Neural cell (in vitro differentiated cells): Measurements from ENCODE around the gene SLC6A7. TPM values are rescaled to one million over a fixed set of nuclear protein-coding genes. Genes with fewer than 3 reads are reported as not detected.
"Not testable (repeated sequence)": the region's sequence is repeated elsewhere in the genome, so short reads cannot be mapped to it uniquely, and the experiment has no call there.

Source experiments
- H2AFZ ChIP-seq: fragments of 200-600, 300-800 bp; sonication (generic), shearing (Covaris generic); 2 replicates; pipeline ENCODE4 v1.6.0; 2014; ENCODE audit warnings: low read depth, mild to moderate bottlenecking, antibody characterized with exemption, low read length, moderate library complexity
- H3F3A ChIP-seq: fragments of 200-600 bp; shearing (Covaris generic); 2 replicates; pipeline ENCODE4 v1.6.1; 2016; ENCODE audit warnings: mild to moderate bottlenecking, moderate library complexity, mixed read lengths, antibody characterized with exemption, low read length; ENCODE audit not compliant: insufficient read depth, poor library complexity, severe bottlenecking
- H3K27ac ChIP-seq: fragments of 200-600, 300-800 bp; sonication (generic), shearing (Covaris generic); 2 replicates; pipeline ENCODE4 v1.5.1; 2014; ENCODE audit warnings: mild to moderate bottlenecking, low read length, moderate library complexity
- H3K27me3 ChIP-seq: fragments of 300-800, 200-600 bp; sonication (generic), shearing (Covaris generic); 2 replicates; pipeline ENCODE4 v1.6.0; 2014; ENCODE audit warnings: mild to moderate bottlenecking, low read depth, low read length, moderate library complexity; ENCODE audit not compliant: insufficient read depth
- H3K36me3 ChIP-seq: fragments of 300-800, 200-600 bp; sonication (generic), shearing (Covaris generic); 2 replicates; pipeline ENCODE4 v1.5.1; 2014; ENCODE audit warnings: mild to moderate bottlenecking, antibody characterized with exemption, low read length, moderate library complexity; ENCODE audit not compliant: insufficient read depth
- H3K4me2 ChIP-seq: fragments of 300-800, 200-600 bp; sonication (generic), shearing (Covaris generic); 2 replicates; pipeline ENCODE4 v1.6.0; 2014; ENCODE audit warnings: mild to moderate bottlenecking, low read length
- H3K4me3 ChIP-seq: fragments of 300-800, 200-600 bp; sonication (generic), shearing (Covaris generic); 2 replicates; pipeline ENCODE4 v1.5.1; 2014; ENCODE audit warnings: mild to moderate bottlenecking, low read length, moderate library complexity
- H3K79me2 ChIP-seq: fragments of 200-600 bp; shearing (Covaris generic); replicated peaks from 2 replicates; pipeline ENCODE4 v1.6.0; 2014; ENCODE audit warnings: mild to moderate bottlenecking, low read length, moderate library complexity; ENCODE audit not compliant: insufficient read depth
- H3K9ac ChIP-seq: fragments of 300-800, 200-600 bp; sonication (generic), shearing (Covaris generic); 2 replicates; pipeline ENCODE4 v1.6.1; 2016; ENCODE audit warnings: mild to moderate bottlenecking, low read length, mixed read lengths
- H3K9me2 ChIP-seq: fragments of 200-600 bp; shearing (Covaris generic); 2 replicates; pipeline ENCODE4 v1.6.1; 2016; ENCODE audit warnings: mild to moderate bottlenecking, low read length, mixed read lengths; ENCODE audit not compliant: insufficient read depth
- H3K9me3 ChIP-seq: fragments of 200-600, 300-800 bp; sonication (generic), shearing (Covaris generic); 2 replicates; pipeline ENCODE4 v1.6.1; 2016; ENCODE audit warnings: mild to moderate bottlenecking, mixed run types, low read length, moderate library complexity, mixed read lengths
- H4K20me1 ChIP-seq: fragments of 200-600 bp; shearing (Covaris generic); 2 replicates; pipeline ENCODE4 v1.6.1; 2016; ENCODE audit warnings: mild to moderate bottlenecking, mixed run types; ENCODE audit not compliant: insufficient read depth
- CTCF ChIP-seq: fragments of 450-650 bp; IDR thresholded peaks from 2 replicates; pipeline ENCODE4 v1.5.1; 2014; ENCODE audit warnings: antibody characterized with exemption, mild to moderate bottlenecking, moderate library complexity; ENCODE audit not compliant: poor library complexity, severe bottlenecking
- EP300 ChIP-seq: fragments of 450-650 bp; conservative IDR thresholded peaks from 2 replicates; pipeline ENCODE4 v1.6.1; 2014; ENCODE audit warnings: antibody characterized with exemption, mild to moderate bottlenecking, moderate library complexity; ENCODE audit not compliant: poor library complexity, severe bottlenecking
- EZH2 ChIP-seq: fragments of 200-600, 300-800 bp; shearing (Covaris generic), sonication (generic); IDR thresholded peaks from 2 replicates; pipeline ENCODE4 v1.6.1; 2014; ENCODE audit warnings: antibody characterized with exemption, low read length, borderline replicate concordance, mild to moderate bottlenecking; ENCODE audit not compliant: insufficient read depth, poor library complexity, severe bottlenecking
- MXI1 ChIP-seq: fragments of 450-650 bp; conservative IDR thresholded peaks from 2 replicates; pipeline ENCODE4 v1.6.1; 2014; ENCODE audit warnings: antibody characterized with exemption, mild to moderate bottlenecking; ENCODE audit not compliant: poor library complexity, severe bottlenecking
- POLR2AphosphoS5 ChIP-seq: IDR thresholded peaks from 2 replicates; pipeline ENCODE4 v1.6.1; 2012
- RAD21 ChIP-seq: fragments of 450-650 bp; conservative IDR thresholded peaks from 2 replicates; pipeline ENCODE4 v1.6.1; 2014; ENCODE audit warnings: antibody characterized with exemption, mild to moderate bottlenecking, moderate library complexity
- REST ChIP-seq: IDR thresholded peaks from 2 replicates; pipeline ENCODE4 v1.6.1; 2012; ENCODE audit warnings: borderline replicate concordance
- SMC3 ChIP-seq: fragments of 450-650 bp; conservative IDR thresholded peaks from 2 replicates; pipeline ENCODE4 v1.6.1; 2014; ENCODE audit warnings: antibody characterized with exemption, mild to moderate bottlenecking, moderate library complexity; ENCODE audit not compliant: poor library complexity
- TAF1 ChIP-seq: IDR thresholded peaks from 2 replicates; pipeline ENCODE4 v1.6.1; 2012; ENCODE audit warnings: low read depth
- polyA plus RNA-seq: library from polyadenylated mRNA; depleted of rRNA; stranded (reverse); fragments of >200 nt; gene quantifications from 2 replicates; pipeline ENCODE4 v1.2.3, GENCODE V29; 2014

SLC6A7 gene
- polyA plus RNA-seq, 1 donor from 2014 or later = 4.6 TPM

GRCh38 chr5:150247726-150248125, 57.9 kb downstream of the SLC6A7 start:
- no peaks in the 10 kb centered on the region for H3K9me2 ChIP-seq
- no peaks in the 10 kb centered on the region for H3F3A ChIP-seq
- TF ChIP-seq RAD21 (no peak), EZH2 (no peak), SMC3 (no peak), TAF1 (no peak), CTCF (no peak), POLR2AphosphoS5 (no peak), REST (no peak), MXI1 (no peak), EP300 (no peak)
- H3K27ac ChIP-seq = no peak overlapping the region
- no peaks in the 10 kb centered on the region for H4K20me1 ChIP-seq
- H2AFZ ChIP-seq = no peak overlapping the region
- H3K36me3 ChIP-seq = peaks cover 6% of the 10 kb centered on the region
- H3K79me2 ChIP-seq = no peaks in the 10 kb centered on the region
- H3K9me3 ChIP-seq = no peaks in the 10 kb centered on the region
- H3K27me3 ChIP-seq = no peaks in the 10 kb centered on the region
- no peak overlapping the region for H3K4me2 ChIP-seq
- no peak overlapping the region for H3K4me3 ChIP-seq
- no peak overlapping the region for H3K9ac ChIP-seq

- H4K20me1 ChIP-seq, H3K9me3 ChIP-seq, H3K36me3 ChIP-seq, H3K9me2 ChIP-seq, H3K4me3 ChIP-seq, H3F3A ChIP-seq, H3K27ac ChIP-seq, H3K4me2 ChIP-seq, H3K27me3 ChIP-seq, H2AFZ ChIP-seq, H3K79me2 ChIP-seq, H3K9ac ChIP-seq: not testable (repeated sequence)
Observed at GRCh38 chr5:150248493-150248892, 58.6 kb downstream of the SLC6A7 start.

GRCh38 chr5:150248946-150249345, 59.1 kb downstream of the SLC6A7 start:
- Histone ChIP-seq H3K9me2 (no peaks in the 10 kb centered on the region), H3K4me3 (no peak overlapping the region), H3F3A (no peaks in the 10 kb centered on the region), H3K79me2 (no peaks in the 10 kb centered on the region), H3K9ac (no peak overlapping the region), H2AFZ (no peak overlapping the region), H4K20me1 (no peaks in the 10 kb centered on the region), H3K27me3 (no peaks in the 10 kb centered on the region), H3K27ac (no peak overlapping the region), H3K9me3 (no peaks in the 10 kb centered on the region), H3K4me2 (no peak overlapping the region), H3K36me3 (peaks cover 6% of the 10 kb centered on the region)
- TF ChIP-seq CTCF = no peak
- TF ChIP-seq POLR2AphosphoS5 = no peak
- no peak for TF ChIP-seq RAD21
- no peak for TF ChIP-seq SMC3
- no peak for TF ChIP-seq EZH2
- no peak for TF ChIP-seq TAF1
- no peak for TF ChIP-seq EP300
- TF ChIP-seq MXI1 = no peak
- TF ChIP-seq REST = no peak
